Fibroblast of skin of left biceps (primary cell): ENCODE results near the gene BFSP2.
"Not testable (repeated sequence)": the region's sequence is repeated elsewhere in the genome, so short reads cannot be mapped to it uniquely, and the experiment has no call there.

Experiments
- DNase-seq, 2 experiments: peaks; one replicate each; pipeline ENCODE4 v3.0.0-alpha.2; 2013; ENCODE audit warnings: low read depth in 2 of 2

The BFSP2 gene

GRCh38 chr3:133455960-133456359 is 56.1 kb downstream of the BFSP2 start:
- DNase-seq = no peak

DNA sequence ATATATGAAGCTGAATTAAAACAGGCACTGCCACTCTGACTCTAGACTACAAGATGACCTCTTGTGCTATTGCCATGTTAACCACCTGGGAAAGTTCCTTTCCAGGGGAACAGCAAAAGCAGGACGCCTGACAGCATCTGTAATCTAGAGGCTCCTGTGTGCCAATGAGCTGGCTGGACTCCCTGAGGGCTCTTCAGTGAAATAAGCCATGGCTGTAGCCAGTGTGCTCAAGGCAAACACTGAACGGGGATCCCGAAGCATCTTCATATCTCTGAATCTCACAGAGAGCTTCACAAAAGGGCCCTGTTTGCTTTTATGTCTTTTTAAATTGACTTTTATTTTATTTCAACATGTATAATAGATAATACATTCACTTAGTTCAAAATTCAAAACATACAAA is 57.2 kb downstream of the BFSP2 start:
- DNase-seq = no peak

GRCh38 chr3:133457465-133458067 is 57.7 kb downstream of the BFSP2 start:
- no peak for DNase-seq

DNA sequence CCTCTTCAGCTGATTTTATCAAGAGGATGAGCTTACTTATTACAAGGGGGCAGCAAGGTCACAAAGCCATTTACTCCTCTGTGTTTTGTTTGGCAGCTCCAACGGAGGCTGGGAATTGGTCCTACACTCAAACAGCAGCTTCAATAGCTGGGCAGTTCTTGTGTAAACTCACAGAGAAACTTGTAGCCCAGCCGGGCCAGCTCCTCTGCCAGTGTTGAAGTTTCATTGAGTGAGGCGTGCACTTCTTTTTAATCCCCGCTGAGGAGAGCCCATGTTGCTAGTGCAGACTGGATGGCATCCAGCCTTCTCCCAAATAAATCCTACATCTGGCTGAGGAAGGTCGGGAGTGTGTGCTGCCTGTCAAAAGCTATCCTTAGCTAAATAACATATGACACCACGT is 59.5 kb downstream of the BFSP2 start:
- DNase-seq = no peak

GRCh38 chr3:133460809-133461208 is 61.0 kb downstream of the BFSP2 start:
- no peak for DNase-seq

DNA sequence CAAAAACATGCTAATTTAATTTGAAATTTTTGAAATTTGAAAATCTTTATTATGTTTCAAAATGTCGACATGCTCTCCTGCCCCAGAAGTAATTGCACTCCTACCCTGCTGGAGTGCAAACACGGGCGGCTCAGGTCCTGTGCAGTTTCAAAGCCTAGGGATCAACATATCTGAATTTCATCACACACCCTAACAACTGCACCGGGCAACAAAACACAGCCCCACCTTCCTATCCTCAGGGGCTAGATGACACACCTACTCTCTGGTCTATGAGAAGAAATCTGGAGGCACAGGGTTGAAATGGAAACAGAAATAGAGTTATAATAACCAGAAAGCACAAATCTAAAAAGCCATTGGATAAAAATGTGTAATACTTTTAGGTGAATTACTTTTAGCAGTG is 61.4 kb downstream of the BFSP2 start:
- no peak for DNase-seq

GRCh38 chr3:133463347-133463860 is 63.5 kb downstream of the BFSP2 start:
- DNase-seq = no peak

DNA sequence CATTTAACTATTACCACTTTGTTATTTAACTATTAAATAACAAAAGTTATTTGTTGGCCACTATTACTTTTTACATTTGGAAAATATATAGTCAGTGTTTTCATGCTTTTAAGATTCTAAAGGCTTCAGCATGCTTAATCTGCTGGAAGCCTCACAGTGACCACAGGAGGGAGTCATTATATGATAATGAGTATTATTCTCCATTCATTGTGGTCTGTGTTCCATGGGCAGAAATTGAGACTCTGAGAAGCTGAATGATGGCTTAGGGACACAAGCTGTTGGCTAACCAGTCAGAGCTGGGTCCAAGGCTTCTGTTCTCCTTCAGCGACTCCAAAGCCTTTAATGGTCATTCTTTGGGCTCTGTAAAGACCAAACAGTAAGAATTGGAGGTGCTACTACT is 64.7 kb downstream of the BFSP2 start:
- peak in 1 of 2 experiments; percentile 7 for DNase-seq

- DNase-seq = no peak
Measured at GRCh38 chr3:133466531-133467386, 66.9 kb downstream of the BFSP2 start.

- DNase-seq = no peak
Measured at GRCh38 chr3:133467780-133468179, 67.9 kb downstream of the BFSP2 start.

DNA sequence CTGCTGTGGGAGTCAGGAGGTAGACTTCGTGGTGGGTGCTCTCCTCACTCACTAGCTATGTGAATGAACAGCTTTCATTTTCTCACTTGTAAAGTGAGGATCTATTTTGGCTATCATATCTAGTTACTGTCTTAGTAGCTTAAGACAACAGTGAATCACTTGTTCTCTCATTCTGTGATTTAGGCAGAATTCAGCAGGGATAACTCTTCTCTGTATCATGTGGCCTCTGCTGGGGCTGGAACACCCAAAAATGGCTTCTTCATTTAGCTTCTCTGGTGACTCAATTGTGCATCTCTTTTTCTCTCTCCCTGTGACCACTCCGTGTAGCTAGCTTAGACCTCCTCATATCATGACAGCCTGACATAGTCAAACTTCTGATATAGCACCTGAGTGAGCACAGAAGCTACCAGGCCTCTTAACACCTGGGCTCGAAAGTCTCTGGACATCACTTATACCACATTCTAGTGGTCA is 68.4 kb downstream of the BFSP2 start:
- no peak for DNase-seq

- no peak for DNase-seq
Measured at GRCh38 chr3:133469140-133469731, 69.4 kb downstream of the BFSP2 start.

- no peak for DNase-seq
Measured at GRCh38 chr3:133472242-133472641, 72.4 kb downstream of the BFSP2 start.

DNA sequence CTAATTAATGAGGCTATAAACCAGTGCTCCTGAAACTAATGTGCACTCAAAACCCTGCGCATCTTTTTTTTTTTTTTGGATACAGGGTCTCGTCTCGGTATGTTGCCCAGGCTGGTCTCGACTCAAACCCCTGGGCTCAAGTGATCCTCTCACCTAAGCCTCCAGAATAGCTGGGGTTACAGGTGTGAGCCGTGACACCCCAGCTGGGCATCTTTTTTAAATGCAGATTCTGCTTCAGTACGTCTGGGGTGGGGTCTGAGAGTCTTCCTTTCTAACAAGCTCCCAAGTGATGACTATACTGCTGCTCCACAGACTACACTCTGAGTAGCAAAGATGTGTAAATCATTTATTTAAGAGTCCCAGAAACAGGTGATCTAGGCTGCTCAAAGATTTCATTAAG is 73.0 kb downstream of the BFSP2 start:
- no peak for DNase-seq

DNA sequence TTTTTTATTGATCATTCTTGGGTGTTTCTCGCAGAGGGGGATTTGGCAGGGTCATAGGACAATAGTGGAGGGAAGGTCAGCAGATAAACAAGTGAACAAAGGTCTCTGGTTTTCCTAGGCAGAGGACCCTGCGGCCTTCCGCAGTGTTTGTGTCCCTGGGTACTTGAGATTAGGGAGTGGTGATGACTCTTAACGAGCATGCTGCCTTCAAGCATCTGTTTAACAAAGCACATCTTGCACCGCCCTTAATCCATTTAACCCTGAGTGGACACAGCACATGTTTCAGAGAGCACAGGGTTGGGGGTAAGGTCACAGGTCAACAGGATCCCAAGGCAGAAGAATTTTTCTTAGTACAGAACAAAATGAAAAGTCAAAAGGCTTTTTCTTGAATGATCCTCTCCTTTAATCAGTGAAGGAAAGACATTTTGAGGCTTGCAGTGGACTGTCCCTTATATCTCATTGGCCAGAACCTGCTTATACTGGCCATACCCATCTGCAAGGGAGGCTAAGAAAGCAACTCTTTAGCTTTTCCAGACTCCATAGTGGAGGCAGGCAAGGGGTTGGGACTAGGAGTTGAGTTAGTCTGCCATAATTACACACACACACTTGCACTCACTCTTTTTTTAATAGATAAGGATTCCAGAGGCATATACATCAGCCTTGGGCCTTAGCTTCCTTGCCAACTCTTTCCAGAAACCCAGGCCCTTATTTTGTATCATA is 73.8 kb downstream of the BFSP2 start:
- not testable (repeated sequence) for DNase-seq

GRCh38 chr3:133474251-133474801 is 74.5 kb downstream of the BFSP2 start:
- peak; percentile 19 to 30 for DNase-seq

GRCh38 chr3:133474817-133475216 is 75.0 kb downstream of the BFSP2 start:
- DNase-seq = no peak

DNA sequence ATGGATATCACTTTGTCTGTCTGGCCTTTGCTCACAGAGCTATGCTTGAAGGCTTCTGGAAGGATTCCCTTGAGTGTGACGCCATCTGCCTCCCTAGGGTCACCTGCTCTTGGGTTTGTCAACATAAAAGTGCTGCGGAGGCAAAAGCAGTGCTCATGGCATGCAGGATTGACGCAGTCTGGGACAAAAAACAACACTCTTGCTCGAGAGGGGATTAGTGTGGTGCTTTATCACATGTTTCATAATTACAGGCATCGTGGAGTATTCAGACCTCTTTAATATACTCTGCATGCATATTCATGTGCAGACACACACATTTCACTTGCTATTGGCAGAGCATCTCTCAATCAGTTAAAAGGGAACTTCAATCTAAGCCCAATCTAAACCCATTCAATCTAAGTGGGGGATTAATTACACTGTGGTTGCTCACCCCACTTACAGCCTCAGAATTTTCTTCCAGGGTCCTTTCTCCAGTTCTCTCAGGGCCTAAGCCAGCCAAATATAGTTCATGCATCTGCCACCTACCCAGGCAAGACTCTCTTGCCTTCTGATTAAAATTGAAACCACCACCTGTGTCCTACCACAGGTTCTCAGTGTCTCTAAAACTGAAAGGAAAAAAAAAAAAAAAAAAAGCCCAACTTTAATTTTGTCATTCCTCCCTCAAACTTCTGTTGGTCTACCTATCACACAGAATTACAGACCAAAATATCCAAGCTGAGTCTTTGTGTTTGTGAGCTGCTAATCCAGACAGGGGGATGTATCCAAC is 75.6 kb downstream of the BFSP2 start:
- no peak for DNase-seq

- DNase-seq = no peak
Measured at GRCh38 chr3:133476971-133477375, 77.1 kb downstream of the BFSP2 start.

GRCh38 chr3:133477487-133477886 is 77.6 kb downstream of the BFSP2 start:
- DNase-seq = no peak

DNA sequence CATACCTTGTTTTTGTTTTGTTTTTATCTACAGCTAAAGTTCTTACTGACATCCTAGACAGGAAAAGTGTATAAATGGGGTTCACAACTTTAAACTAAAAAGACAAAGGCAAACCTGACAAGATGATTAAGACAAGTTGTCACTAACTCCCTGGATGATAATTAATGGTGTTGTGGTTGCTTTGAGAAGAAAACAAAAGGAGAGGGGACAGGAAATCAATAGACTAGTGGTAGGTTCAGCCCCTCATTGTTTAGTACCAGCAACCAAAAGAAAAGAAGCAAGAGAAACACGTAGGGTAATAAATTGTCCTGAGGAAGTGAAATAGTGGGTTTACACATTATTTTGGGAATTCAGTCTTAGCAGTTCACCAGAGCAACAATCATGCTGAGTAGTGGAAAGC is 78.8 kb downstream of the BFSP2 start:
- no peak for DNase-seq
